ENCODE measurements around the gene CYP3A4.
"Not testable (repeated sequence)": the region's sequence is repeated elsewhere in the genome, so short reads cannot be mapped to it uniquely, and the experiment has no call there.

Gene CYP3A4

DNA sequence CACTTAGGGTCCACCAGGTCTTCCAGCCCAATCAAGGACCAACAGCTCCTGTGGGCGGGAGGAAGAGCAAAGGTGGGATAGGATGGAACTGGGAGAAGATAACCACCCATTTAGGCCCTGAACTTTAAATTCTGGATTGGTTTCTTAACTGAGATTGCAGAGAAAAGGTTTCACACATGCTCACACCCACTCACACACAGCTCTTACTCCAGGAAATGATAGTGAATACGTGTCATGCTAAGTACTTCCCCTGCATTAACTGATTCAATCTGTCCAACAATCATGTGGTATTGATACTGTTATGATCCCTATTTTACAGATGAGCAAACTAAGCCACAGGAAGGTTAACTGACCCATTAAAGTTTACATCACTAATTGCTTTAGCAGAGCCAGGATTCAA is 4.6 kb upstream of the CYP3A4 start:
- ATAC-seq: no peak
- TF ChIP-seq TCF4 (CRISPR knock-in tag; IDR thresholded peaks at IDR 0.05; ENCODE audit: borderline replicate concordance): no peak
- no peak for TF ChIP-seq BACH2 (CRISPR knock-in tag; IDR thresholded peaks at IDR 0.05; ENCODE audit: borderline replicate concordance)
- TF ChIP-seq SNAI2 (CRISPR knock-in tag; IDR thresholded peaks at IDR 0.05): no peak
- no peak for TF ChIP-seq ESRRG (CRISPR knock-in tag; IDR thresholded peaks at IDR 0.05)
- no peak for TF ChIP-seq OSR1 (CRISPR knock-in tag; IDR thresholded peaks at IDR 0.05)
- TF ChIP-seq GLIS3 (CRISPR knock-in tag; IDR thresholded peaks at IDR 0.05): no peak
- TF ChIP-seq, protein P1, sequence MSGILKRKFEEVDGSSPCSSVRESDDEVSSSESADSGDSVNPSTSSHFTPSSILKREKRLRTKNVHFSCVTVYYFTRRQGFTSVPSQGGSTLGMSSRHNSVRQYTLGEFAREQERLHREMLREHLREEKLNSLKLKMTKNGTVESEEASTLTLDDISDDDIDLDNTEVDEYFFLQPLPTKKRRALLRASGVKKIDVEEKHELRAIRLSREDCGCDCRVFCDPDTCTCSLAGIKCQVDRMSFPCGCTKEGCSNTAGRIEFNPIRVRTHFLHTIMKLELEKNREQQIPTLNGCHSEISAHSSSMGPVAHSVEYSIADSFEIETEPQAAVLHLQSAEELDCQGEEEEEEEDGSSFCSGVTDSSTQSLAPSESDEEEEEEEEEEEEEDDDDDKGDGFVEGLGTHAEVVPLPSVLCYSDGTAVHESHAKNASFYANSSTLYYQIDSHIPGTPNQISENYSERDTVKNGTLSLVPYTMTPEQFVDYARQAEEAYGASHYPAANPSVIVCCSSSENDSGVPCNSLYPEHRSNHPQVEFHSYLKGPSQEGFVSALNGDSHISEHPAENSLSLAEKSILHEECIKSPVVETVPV (CRISPR knock-in tag; IDR thresholded peaks at IDR 0.05): no peak
- TF ChIP-seq, protein P2, sequence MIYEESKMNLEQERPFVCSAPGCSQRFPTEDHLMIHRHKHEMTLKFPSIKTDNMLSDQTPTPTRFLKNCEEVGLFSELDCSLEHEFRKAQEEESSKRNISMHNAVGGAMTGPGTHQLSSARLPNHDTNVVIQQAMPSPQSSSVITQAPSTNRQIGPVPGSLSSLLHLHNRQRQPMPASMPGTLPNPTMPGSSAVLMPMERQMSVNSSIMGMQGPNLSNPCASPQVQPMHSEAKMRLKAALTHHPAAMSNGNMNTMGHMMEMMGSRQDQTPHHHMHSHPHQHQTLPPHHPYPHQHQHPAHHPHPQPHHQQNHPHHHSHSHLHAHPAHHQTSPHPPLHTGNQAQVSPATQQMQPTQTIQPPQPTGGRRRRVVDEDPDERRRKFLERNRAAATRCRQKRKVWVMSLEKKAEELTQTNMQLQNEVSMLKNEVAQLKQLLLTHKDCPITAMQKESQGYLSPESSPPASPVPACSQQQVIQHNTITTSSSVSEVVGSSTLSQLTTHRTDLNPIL (CRISPR knock-in tag; IDR thresholded peaks at IDR 0.05; ENCODE audit: low read depth): no peak
- no peak for TF ChIP-seq ZNF565 (CRISPR knock-in tag; conservative IDR thresholded peaks at IDR 0.05; ENCODE audit: low read depth)
- no peak for TF ChIP-seq ZFP3 (CRISPR knock-in tag; IDR thresholded peaks at IDR 0.05)
- no peak for TF ChIP-seq ZNF70 (CRISPR knock-in tag; IDR thresholded peaks at IDR 0.05)
- no peak for TF ChIP-seq ZNF8 (CRISPR knock-in tag; IDR thresholded peaks at IDR 0.05)
- TF ChIP-seq, protein P3, sequence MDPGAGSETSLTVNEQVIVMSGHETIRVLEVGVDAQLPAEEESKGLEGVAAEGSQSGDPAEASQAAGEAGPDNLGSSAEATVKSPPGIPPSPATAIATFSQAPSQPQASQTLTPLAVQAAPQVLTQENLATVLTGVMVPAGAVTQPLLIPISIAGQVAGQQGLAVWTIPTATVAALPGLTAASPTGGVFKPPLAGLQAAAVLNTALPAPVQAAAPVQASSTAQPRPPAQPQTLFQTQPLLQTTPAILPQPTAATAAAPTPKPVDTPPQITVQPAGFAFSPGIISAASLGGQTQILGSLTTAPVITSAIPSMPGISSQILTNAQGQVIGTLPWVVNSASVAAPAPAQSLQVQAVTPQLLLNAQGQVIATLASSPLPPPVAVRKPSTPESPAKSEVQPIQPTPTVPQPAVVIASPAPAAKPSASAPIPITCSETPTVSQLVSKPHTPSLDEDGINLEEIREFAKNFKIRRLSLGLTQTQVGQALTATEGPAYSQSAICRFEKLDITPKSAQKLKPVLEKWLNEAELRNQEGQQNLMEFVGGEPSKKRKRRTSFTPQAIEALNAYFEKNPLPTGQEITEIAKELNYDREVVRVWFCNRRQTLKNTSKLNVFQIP (CRISPR knock-in tag; IDR thresholded peaks at IDR 0.05; ENCODE audit: borderline replicate concordance, low read depth): no peak
- no peak for TF ChIP-seq TOX (CRISPR knock-in tag; IDR thresholded peaks at IDR 0.05; ENCODE audit: borderline replicate concordance)
- TF ChIP-seq, protein P4, sequence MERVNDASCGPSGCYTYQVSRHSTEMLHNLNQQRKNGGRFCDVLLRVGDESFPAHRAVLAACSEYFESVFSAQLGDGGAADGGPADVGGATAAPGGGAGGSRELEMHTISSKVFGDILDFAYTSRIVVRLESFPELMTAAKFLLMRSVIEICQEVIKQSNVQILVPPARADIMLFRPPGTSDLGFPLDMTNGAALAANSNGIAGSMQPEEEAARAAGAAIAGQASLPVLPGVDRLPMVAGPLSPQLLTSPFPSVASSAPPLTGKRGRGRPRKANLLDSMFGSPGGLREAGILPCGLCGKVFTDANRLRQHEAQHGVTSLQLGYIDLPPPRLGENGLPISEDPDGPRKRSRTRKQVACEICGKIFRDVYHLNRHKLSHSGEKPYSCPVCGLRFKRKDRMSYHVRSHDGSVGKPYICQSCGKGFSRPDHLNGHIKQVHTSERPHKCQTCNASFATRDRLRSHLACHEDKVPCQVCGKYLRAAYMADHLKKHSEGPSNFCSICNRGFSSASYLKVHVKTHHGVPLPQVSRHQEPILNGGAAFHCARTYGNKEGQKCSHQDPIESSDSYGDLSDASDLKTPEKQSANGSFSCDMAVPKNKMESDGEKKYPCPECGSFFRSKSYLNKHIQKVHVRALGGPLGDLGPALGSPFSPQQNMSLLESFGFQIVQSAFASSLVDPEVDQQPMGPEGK (CRISPR knock-in tag; IDR thresholded peaks at IDR 0.05; ENCODE audit: borderline replicate concordance): no peak
- TF ChIP-seq CSDC2 (CRISPR knock-in tag; IDR thresholded peaks at IDR 0.05): no peak
- TF ChIP-seq ZC3H10 (CRISPR knock-in tag; IDR thresholded peaks at IDR 0.05): no peak
- TF ChIP-seq ARNTL (CRISPR knock-in tag; IDR thresholded peaks at IDR 0.05; ENCODE audit: borderline replicate concordance, low read depth): no peak
- TF ChIP-seq PPARA (CRISPR knock-in tag; IDR thresholded peaks at IDR 0.05; ENCODE audit: borderline replicate concordance): no peak
- TF ChIP-seq, protein P5, sequence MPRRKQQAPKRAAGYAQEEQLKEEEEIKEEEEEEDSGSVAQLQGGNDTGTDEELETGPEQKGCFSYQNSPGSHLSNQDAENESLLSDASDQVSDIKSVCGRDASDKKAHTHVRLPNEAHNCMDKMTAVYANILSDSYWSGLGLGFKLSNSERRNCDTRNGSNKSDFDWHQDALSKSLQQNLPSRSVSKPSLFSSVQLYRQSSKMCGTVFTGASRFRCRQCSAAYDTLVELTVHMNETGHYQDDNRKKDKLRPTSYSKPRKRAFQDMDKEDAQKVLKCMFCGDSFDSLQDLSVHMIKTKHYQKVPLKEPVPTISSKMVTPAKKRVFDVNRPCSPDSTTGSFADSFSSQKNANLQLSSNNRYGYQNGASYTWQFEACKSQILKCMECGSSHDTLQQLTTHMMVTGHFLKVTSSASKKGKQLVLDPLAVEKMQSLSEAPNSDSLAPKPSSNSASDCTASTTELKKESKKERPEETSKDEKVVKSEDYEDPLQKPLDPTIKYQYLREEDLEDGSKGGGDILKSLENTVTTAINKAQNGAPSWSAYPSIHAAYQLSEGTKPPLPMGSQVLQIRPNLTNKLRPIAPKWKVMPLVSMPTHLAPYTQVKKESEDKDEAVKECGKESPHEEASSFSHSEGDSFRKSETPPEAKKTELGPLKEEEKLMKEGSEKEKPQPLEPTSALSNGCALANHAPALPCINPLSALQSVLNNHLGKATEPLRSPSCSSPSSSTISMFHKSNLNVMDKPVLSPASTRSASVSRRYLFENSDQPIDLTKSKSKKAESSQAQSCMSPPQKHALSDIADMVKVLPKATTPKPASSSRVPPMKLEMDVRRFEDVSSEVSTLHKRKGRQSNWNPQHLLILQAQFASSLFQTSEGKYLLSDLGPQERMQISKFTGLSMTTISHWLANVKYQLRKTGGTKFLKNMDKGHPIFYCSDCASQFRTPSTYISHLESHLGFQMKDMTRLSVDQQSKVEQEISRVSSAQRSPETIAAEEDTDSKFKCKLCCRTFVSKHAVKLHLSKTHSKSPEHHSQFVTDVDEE (CRISPR knock-in tag; IDR thresholded peaks at IDR 0.05): no peak

DNA sequence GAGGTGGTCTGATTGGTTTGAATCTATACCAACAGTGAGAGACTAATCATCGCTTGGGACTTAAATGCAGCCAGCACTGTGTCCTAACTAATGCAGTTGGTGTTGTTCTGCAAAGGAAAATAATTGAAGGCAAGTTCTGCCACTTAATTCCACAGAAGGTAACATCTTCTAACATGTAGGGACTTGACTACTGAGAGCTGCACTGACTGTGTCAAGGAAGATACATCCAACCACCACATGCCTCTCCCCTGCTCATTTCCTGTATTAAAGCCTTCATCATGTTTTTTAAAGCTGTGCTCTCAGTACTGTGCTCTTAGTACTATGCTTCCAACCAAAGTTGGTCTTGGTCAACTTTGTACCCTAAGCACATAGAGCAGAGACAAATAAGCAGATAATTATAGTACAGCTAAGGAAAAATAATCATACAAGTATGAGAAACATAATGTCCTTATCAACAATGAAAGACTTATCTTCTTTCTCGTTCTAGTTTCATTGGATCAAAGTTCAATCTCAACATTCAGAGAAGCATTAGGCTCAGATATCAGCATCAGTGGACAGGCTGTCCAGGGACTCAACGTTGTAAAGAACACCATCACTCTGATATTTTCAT is 2.8 kb upstream of the CYP3A4 start:
- ATAC-seq: no peak
- TF ChIP-seq OSR1 (CRISPR knock-in tag; IDR thresholded peaks at IDR 0.05): no peak
- TF ChIP-seq ISL1 (CRISPR knock-in tag; IDR thresholded peaks at IDR 0.05): no peak
- TF ChIP-seq, protein P4 (CRISPR knock-in tag; IDR thresholded peaks at IDR 0.05; ENCODE audit: borderline replicate concordance): no peak
- TF ChIP-seq, protein P2 (CRISPR knock-in tag; IDR thresholded peaks at IDR 0.05; ENCODE audit: low read depth): no peak
- TF ChIP-seq ZFP3 (CRISPR knock-in tag; IDR thresholded peaks at IDR 0.05): no peak
- TF ChIP-seq, protein P5 (CRISPR knock-in tag; IDR thresholded peaks at IDR 0.05): no peak
- no peak for TF ChIP-seq GLIS3 (CRISPR knock-in tag; IDR thresholded peaks at IDR 0.05)
- no peak for TF ChIP-seq TCF4 (CRISPR knock-in tag; IDR thresholded peaks at IDR 0.05; ENCODE audit: borderline replicate concordance)
- TF ChIP-seq ARNTL (CRISPR knock-in tag; IDR thresholded peaks at IDR 0.05; ENCODE audit: borderline replicate concordance, low read depth): no peak
- TF ChIP-seq PPARA (CRISPR knock-in tag; IDR thresholded peaks at IDR 0.05; ENCODE audit: borderline replicate concordance): no peak

DNA sequence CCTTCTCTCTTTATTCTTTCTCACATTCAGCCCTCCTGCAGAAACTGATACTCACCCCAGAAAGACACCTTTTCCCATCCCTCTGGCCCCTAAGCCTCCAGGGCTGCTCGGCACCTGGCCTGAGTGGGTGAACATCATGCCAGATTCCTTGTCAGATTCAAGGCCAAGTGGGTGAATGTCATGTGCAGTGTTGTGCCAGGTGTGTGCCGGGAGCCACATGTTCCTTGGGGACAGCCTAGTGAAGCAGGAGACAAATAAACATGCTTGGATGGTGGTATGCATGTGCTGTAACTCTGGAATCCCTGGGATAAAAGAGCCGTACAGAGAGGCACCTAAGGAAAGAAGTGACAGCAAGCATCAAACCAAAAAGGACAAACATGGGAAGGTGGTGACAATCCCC is 1.7 kb upstream of the CYP3A4 start:
- ATAC-seq: not testable (repeated sequence)

Measured in SK-N-SH treated with all-trans-retinoic acid at 6 μM for 48 hours (cell line).